GM12892 (cell line): Measurements from ENCODE around the gene CDH23.

Experiments
- POLR2A ChIP-seq: IDR thresholded peaks from 2 replicates; pipeline ENCODE4 v1.6.1; 2011; ENCODE audit warnings: low read depth, low read length, control low read depth
- POLR2AphosphoS5 ChIP-seq: IDR thresholded peaks from 2 replicates; pipeline ENCODE4 v1.6.1; 2011; ENCODE audit warnings: low read depth, low read length, control low read depth
- TAF1 ChIP-seq: IDR thresholded peaks from 2 replicates; pipeline ENCODE4 v1.6.1; 2011; ENCODE audit warnings: low read depth, mild to moderate bottlenecking, control low read depth, low read length, borderline replicate concordance

DNA sequence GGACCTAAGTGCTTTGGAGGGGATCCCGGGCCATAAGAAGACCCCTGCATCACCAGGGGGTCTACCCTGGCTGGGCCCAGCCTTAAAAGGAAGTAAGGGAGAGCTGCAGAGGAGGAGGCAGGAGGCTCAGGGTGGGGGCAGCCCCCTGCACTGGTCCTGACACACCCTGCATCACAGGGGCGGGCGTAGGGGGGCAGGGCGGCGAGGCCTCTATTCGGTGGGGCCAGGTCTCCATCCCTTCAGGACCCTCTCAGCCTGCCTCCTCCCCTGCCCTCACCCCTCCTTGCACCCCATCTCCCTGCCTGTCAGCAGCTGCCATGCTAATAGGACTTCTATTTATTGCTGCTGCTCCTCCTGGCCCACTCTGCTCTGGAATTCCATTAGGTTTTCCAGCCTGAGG lies 221.5 kb downstream of the CDH23 start:
- TF ChIP-seq POLR2A (no peak), POLR2AphosphoS5 (no peak), TAF1 (no peak)
